B cell (primary cell): ENCODE measurements around the gene OR2D3.

ENCODE experiments used
- EZH2 ChIP-seq: IDR thresholded peaks from 2 replicates; pipeline ENCODE4 v1.6.1; 2012; ENCODE audit warnings: borderline replicate concordance, low read depth, mild to moderate bottlenecking, moderate library complexity, low read length; ENCODE audit not compliant: insufficient read depth, poor library complexity, severe bottlenecking
- TF ChIP-seq, protein P1 (sequence below): fragments of 200-600 bp; IDR thresholded peaks from one replicate; pipeline ENCODE4 v1.8.0; 2022; ENCODE audit warnings: antibody characterized with exemption, mild to moderate bottlenecking

DNA sequence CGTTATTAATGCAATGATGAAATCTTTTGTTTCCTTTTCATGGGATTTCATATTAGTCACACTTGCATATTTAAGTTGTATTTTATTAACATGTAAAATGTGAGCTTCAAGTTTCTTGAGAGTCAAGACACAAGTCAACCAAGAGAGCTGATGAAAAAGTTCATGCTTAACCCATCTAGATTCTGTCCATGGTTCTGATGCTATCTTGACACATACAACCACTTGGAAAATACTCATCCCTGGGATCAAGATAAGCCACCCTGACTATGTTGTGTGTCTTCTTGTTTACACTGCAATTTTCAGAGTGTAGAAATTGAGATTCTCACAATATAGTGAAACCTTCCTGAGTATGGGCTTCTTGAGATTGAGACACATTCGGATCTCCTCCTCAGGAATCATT lies 45.0 kb upstream of the OR2D3 start:
- TF ChIP-seq EZH2: no peak
- TF ChIP-seq, protein P1, sequence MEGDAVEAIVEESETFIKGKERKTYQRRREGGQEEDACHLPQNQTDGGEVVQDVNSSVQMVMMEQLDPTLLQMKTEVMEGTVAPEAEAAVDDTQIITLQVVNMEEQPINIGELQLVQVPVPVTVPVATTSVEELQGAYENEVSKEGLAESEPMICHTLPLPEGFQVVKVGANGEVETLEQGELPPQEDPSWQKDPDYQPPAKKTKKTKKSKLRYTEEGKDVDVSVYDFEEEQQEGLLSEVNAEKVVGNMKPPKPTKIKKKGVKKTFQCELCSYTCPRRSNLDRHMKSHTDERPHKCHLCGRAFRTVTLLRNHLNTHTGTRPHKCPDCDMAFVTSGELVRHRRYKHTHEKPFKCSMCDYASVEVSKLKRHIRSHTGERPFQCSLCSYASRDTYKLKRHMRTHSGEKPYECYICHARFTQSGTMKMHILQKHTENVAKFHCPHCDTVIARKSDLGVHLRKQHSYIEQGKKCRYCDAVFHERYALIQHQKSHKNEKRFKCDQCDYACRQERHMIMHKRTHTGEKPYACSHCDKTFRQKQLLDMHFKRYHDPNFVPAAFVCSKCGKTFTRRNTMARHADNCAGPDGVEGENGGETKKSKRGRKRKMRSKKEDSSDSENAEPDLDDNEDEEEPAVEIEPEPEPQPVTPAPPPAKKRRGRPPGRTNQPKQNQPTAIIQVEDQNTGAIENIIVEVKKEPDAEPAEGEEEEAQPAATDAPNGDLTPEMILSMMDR: no peak
